Neural cell (in vitro differentiated cells): Measurements from ENCODE around the gene KCND2. TPM values are rescaled to one million over a fixed set of nuclear protein-coding genes. Genes with fewer than 3 reads are reported as not detected.

Experiments
- H2AFZ ChIP-seq: fragments of 200-600, 300-800 bp; sonication (generic), shearing (Covaris generic); 2 replicates; pipeline ENCODE4 v1.6.0; 2014; ENCODE audit warnings: low read depth, mild to moderate bottlenecking, antibody characterized with exemption, low read length, moderate library complexity
- H3F3A ChIP-seq: fragments of 200-600 bp; shearing (Covaris generic); 2 replicates; pipeline ENCODE4 v1.6.1; 2016; ENCODE audit warnings: mild to moderate bottlenecking, moderate library complexity, mixed read lengths, antibody characterized with exemption, low read length; ENCODE audit not compliant: insufficient read depth, poor library complexity, severe bottlenecking
- H3K27ac ChIP-seq: fragments of 200-600, 300-800 bp; sonication (generic), shearing (Covaris generic); 2 replicates; pipeline ENCODE4 v1.5.1; 2014; ENCODE audit warnings: mild to moderate bottlenecking, low read length, moderate library complexity
- H3K27me3 ChIP-seq: fragments of 300-800, 200-600 bp; sonication (generic), shearing (Covaris generic); 2 replicates; pipeline ENCODE4 v1.6.0; 2014; ENCODE audit warnings: mild to moderate bottlenecking, low read depth, low read length, moderate library complexity; ENCODE audit not compliant: insufficient read depth
- H3K36me3 ChIP-seq: fragments of 300-800, 200-600 bp; sonication (generic), shearing (Covaris generic); 2 replicates; pipeline ENCODE4 v1.5.1; 2014; ENCODE audit warnings: mild to moderate bottlenecking, antibody characterized with exemption, low read length, moderate library complexity; ENCODE audit not compliant: insufficient read depth
- H3K4me2 ChIP-seq: fragments of 300-800, 200-600 bp; sonication (generic), shearing (Covaris generic); 2 replicates; pipeline ENCODE4 v1.6.0; 2014; ENCODE audit warnings: mild to moderate bottlenecking, low read length
- H3K4me3 ChIP-seq: fragments of 300-800, 200-600 bp; sonication (generic), shearing (Covaris generic); 2 replicates; pipeline ENCODE4 v1.5.1; 2014; ENCODE audit warnings: mild to moderate bottlenecking, low read length, moderate library complexity
- H3K79me2 ChIP-seq: fragments of 200-600 bp; shearing (Covaris generic); replicated peaks from 2 replicates; pipeline ENCODE4 v1.6.0; 2014; ENCODE audit warnings: mild to moderate bottlenecking, low read length, moderate library complexity; ENCODE audit not compliant: insufficient read depth
- H3K9ac ChIP-seq: fragments of 300-800, 200-600 bp; sonication (generic), shearing (Covaris generic); 2 replicates; pipeline ENCODE4 v1.6.1; 2016; ENCODE audit warnings: mild to moderate bottlenecking, low read length, mixed read lengths
- H3K9me2 ChIP-seq: fragments of 200-600 bp; shearing (Covaris generic); 2 replicates; pipeline ENCODE4 v1.6.1; 2016; ENCODE audit warnings: mild to moderate bottlenecking, low read length, mixed read lengths; ENCODE audit not compliant: insufficient read depth
- H3K9me3 ChIP-seq: fragments of 200-600, 300-800 bp; sonication (generic), shearing (Covaris generic); 2 replicates; pipeline ENCODE4 v1.6.1; 2016; ENCODE audit warnings: mild to moderate bottlenecking, mixed run types, low read length, moderate library complexity, mixed read lengths
- H4K20me1 ChIP-seq: fragments of 200-600 bp; shearing (Covaris generic); 2 replicates; pipeline ENCODE4 v1.6.1; 2016; ENCODE audit warnings: mild to moderate bottlenecking, mixed run types; ENCODE audit not compliant: insufficient read depth
- EP300 ChIP-seq: fragments of 450-650 bp; conservative IDR thresholded peaks from 2 replicates; pipeline ENCODE4 v1.6.1; 2014; ENCODE audit warnings: antibody characterized with exemption, mild to moderate bottlenecking, moderate library complexity; ENCODE audit not compliant: poor library complexity, severe bottlenecking
- EZH2 ChIP-seq: fragments of 200-600, 300-800 bp; shearing (Covaris generic), sonication (generic); IDR thresholded peaks from 2 replicates; pipeline ENCODE4 v1.6.1; 2014; ENCODE audit warnings: antibody characterized with exemption, low read length, borderline replicate concordance, mild to moderate bottlenecking; ENCODE audit not compliant: insufficient read depth, poor library complexity, severe bottlenecking
- MXI1 ChIP-seq: fragments of 450-650 bp; conservative IDR thresholded peaks from 2 replicates; pipeline ENCODE4 v1.6.1; 2014; ENCODE audit warnings: antibody characterized with exemption, mild to moderate bottlenecking; ENCODE audit not compliant: poor library complexity, severe bottlenecking
- POLR2AphosphoS5 ChIP-seq: IDR thresholded peaks from 2 replicates; pipeline ENCODE4 v1.6.1; 2012
- RAD21 ChIP-seq: fragments of 450-650 bp; conservative IDR thresholded peaks from 2 replicates; pipeline ENCODE4 v1.6.1; 2014; ENCODE audit warnings: antibody characterized with exemption, mild to moderate bottlenecking, moderate library complexity
- REST ChIP-seq: IDR thresholded peaks from 2 replicates; pipeline ENCODE4 v1.6.1; 2012; ENCODE audit warnings: borderline replicate concordance
- SMC3 ChIP-seq: fragments of 450-650 bp; conservative IDR thresholded peaks from 2 replicates; pipeline ENCODE4 v1.6.1; 2014; ENCODE audit warnings: antibody characterized with exemption, mild to moderate bottlenecking, moderate library complexity; ENCODE audit not compliant: poor library complexity
- TAF1 ChIP-seq: IDR thresholded peaks from 2 replicates; pipeline ENCODE4 v1.6.1; 2012; ENCODE audit warnings: low read depth
- polyA plus RNA-seq: library from polyadenylated mRNA; depleted of rRNA; stranded (reverse); fragments of >200 nt; gene quantifications from 2 replicates; pipeline ENCODE4 v1.2.3, GENCODE V29; 2014
- TF ChIP-seq, protein P1 (sequence below): fragments of 450-650 bp; IDR thresholded peaks from 2 replicates; pipeline ENCODE4 v1.5.1; 2014; ENCODE audit warnings: antibody characterized with exemption, mild to moderate bottlenecking, moderate library complexity; ENCODE audit not compliant: poor library complexity, severe bottlenecking

KCND2 gene
- polyA plus RNA-seq, 1 donor from 2014 or later = 11.0 TPM

DNA sequence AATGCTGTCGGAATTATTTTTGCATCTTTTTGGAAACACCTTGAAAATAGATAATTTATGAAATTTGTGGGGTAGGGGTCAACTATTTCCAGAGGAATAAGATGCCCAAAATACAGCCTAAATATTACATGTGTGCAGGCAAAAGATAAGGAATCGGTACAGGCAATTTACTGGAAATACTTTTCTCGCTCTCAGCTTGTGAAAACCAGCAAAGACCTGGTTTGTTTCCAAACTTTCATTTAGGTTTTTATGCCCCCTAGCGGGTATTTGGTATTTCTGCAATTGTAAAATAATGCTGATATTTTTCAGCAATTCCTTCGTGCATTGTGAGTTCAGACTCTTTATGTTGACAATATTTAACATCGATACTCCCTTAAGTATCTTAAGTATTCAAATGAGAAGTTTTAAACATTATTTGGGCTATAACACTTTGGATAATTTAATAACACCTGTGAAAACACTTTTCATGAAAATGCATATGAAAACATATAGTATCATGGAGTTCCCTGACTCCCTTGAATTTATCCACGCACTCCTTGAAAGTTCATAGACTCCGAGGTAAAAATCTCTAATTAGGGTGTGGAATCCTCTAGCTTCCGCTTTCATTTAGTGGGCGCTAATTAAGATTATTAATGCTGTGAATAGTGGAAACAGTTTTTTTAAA is 452.5 kb downstream of the KCND2 start:
- Histone ChIP-seq H3K27me3 (peaks cover 8% of the 10 kb centered on the region), H3K27ac (no peak overlapping the region), H3K9ac (no peak overlapping the region), H3K79me2 (no peaks in the 10 kb centered on the region), H3K4me3 (no peak overlapping the region), H3K36me3 (no peaks in the 10 kb centered on the region), H3K9me2 (no peaks in the 10 kb centered on the region), H3K9me3 (no peaks in the 10 kb centered on the region), H2AFZ (no peak overlapping the region), H3K4me2 (no peak overlapping the region), H3F3A (no peaks in the 10 kb centered on the region), H4K20me1 (no peaks in the 10 kb centered on the region)
- TF ChIP-seq, protein P1, sequence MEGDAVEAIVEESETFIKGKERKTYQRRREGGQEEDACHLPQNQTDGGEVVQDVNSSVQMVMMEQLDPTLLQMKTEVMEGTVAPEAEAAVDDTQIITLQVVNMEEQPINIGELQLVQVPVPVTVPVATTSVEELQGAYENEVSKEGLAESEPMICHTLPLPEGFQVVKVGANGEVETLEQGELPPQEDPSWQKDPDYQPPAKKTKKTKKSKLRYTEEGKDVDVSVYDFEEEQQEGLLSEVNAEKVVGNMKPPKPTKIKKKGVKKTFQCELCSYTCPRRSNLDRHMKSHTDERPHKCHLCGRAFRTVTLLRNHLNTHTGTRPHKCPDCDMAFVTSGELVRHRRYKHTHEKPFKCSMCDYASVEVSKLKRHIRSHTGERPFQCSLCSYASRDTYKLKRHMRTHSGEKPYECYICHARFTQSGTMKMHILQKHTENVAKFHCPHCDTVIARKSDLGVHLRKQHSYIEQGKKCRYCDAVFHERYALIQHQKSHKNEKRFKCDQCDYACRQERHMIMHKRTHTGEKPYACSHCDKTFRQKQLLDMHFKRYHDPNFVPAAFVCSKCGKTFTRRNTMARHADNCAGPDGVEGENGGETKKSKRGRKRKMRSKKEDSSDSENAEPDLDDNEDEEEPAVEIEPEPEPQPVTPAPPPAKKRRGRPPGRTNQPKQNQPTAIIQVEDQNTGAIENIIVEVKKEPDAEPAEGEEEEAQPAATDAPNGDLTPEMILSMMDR = peak; percentile 75
- TF ChIP-seq EP300 (no peak), TAF1 (no peak), SMC3 (peak; percentile 79), EZH2 (no peak), RAD21 (peak; percentile 80), MXI1 (no peak), REST (no peak)

DNA sequence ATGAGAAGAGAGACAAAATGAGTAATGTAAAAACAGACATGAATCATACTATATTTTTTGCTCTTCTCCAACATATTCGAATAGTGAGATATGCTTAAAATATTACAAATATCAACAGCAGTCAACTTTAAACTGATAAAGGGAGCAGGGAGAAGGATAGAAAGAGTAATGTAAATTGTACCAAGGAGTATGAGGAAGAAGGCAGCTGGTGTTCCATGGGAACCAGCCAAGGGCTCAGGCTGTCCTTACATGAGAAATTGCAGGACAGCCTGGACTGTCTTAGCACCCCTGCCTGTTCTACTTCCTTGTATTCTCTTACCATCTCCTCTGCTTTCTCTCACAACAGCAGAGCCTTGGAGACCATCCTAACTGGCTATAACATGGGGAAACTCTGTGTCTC is 456.3 kb downstream of the KCND2 start:
- no peaks in the 10 kb centered on the region for H3K9me3 ChIP-seq
- H3K36me3 ChIP-seq = no peaks in the 10 kb centered on the region
- no peak overlapping the region for H3K4me2 ChIP-seq
- no peak overlapping the region for H3K27ac ChIP-seq
- no peak overlapping the region for H2AFZ ChIP-seq
- H3K4me3 ChIP-seq = no peak overlapping the region
- TF ChIP-seq RAD21 = no peak
- no peak for TF ChIP-seq POLR2AphosphoS5
- TF ChIP-seq, protein P1 = no peak
- TF ChIP-seq TAF1 = no peak
- no peak for TF ChIP-seq EP300
- no peak for TF ChIP-seq EZH2
- no peak for TF ChIP-seq REST
- no peak for TF ChIP-seq SMC3
- TF ChIP-seq MXI1 = no peak
- no peaks in the 10 kb centered on the region for H3K27me3 ChIP-seq
- no peaks in the 10 kb centered on the region for H4K20me1 ChIP-seq
- H3F3A ChIP-seq = no peaks in the 10 kb centered on the region
- no peaks in the 10 kb centered on the region for H3K79me2 ChIP-seq
- no peak overlapping the region for H3K9ac ChIP-seq
- no peaks in the 10 kb centered on the region for H3K9me2 ChIP-seq
